ENCODE data around the gene LRIG2.
"Not testable (repeated sequence)": the region's sequence is repeated elsewhere in the genome, so short reads cannot be mapped to it uniquely, and the experiment has no call there.

The LRIG2 gene

DNA sequence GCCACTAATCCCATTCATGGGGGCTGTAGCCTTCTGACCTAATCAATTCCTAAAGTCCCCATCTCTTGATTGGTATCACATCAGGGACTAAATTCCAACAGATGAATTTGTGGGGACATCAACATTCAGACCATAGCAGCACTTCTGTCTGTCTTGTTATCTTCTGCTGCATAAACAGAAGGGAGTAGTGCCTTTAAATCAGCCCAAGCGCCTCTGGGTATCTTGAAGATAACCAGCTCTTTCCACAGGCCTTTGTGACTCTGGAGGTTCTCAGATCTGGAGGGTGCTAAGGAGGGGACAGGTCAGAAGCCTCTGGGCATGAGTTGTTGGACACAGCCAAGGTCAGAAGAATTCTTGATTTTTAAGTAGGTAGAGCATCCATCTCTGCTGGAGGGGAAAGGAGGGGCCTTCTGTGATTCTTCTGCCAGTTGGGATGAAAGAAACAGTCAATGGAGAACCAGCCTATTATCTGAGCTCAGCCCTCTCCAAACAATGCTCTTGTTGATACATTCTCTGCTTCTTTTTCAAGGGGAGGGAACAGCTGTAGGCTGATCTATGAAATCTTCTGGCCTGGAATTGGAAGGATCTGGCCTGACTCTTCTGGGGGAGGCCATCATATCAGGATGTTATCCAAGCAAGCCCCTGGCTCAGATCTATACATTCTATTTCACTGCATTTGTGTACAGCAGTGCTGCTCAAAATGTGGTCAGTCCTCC is 31.3 kb upstream of the LRIG2 start:
- FAIRE-seq (no peak), DNase-seq (ENCODE audit: insufficient read length) (no peak)
- TF ChIP-seq POLR2A (IDR thresholded peaks at IDR 0.05; ENCODE audit: low read depth, low read length) = no peak
- no peak for TF ChIP-seq POLR2AphosphoS5 (IDR thresholded peaks at IDR 0.05; ENCODE audit: low read depth, low read length)
- no peak for TF ChIP-seq TAF1 (IDR thresholded peaks at IDR 0.05; ENCODE audit: borderline replicate concordance, low read depth, low read length)

DNA sequence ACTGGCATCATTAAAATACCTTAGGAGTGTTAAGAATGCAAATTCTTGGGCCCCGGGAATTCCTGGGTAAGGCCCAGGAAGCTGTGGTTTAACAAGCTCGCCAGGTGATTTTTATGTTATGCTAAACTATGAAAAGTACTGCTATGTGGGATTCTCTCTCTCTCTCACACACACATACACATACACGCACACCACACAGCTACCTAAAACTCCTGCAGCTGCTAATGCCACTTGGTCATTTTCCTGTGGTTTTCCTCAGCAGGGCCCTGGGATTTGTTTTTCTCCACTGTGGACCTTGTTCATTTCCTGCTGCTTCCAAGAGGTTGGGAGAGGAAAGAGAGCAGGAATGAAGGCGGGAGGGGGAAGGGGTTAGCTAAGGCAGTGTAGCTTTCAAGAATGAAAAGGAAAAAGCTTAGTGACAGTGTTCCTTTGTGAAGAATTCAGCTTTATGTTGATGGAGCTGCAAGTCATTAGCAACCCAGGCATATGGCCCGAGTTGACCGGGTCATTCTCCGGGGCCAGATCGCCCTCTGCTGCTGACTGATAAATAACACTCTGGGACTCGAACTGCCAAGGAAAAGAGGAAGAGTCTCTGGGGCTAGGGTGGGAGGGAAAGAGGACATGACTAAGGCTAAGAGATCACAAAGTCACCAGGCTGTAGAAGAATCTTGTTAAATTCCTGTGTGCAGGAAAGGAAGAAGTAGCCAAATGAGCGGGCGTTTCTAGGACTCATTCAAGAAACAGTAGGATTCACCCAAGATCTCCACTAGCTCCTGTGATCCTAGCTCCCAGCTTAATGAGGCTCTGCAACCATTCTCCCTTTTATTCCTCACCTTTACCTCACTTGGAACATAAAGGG is 30.5 kb upstream of the LRIG2 start:
- TF ChIP-seq TAF1 (IDR thresholded peaks at IDR 0.05; ENCODE audit: borderline replicate concordance, low read depth, low read length) = no peak
- TF ChIP-seq POLR2AphosphoS5 (IDR thresholded peaks at IDR 0.05; ENCODE audit: low read depth, low read length) = no peak
- no peak for TF ChIP-seq POLR2A (IDR thresholded peaks at IDR 0.05; ENCODE audit: low read depth, low read length)
- DNase-seq (ENCODE audit: insufficient read length) = peak; percentile 42
- peak; percentile 86 for FAIRE-seq

DNA sequence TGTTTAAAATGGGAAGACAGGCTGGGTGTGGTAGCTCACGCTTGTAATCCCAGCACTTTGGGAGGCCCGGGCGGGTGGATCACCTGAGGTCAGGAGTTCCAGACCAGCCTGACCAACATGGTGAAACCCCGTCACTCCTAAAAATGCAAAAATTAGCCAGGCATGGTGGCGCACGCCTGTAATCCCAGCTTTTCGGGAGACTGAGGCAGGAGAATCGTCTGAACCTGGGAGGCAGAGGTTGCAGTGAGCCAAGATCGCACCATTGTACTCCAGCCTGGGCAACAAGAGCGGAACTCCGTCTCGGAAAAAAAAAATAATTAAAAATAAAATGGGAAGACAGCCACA is 29.9 kb upstream of the LRIG2 start:
- DNase-seq (ENCODE audit: insufficient read length); FAIRE-seq: not testable (repeated sequence)

DNA sequence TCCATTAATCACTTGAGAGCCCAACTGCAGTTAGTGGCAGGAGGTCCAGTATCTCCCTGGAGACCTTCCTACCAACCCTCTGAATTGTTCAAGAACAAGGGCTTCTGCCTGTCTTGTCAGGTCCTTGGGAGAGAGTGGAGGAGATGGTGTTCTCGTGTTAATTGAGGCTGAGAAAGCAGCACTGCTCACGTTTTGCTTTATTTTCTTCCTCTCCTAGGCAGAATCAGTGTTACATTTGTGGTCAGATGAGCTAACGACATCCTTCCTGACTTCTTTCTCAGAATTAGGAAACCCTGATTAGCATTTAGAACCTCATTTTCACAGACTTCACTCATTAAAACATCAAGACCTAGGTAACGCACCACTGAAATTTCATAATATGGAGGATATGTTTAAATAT is 26.4 kb upstream of the LRIG2 start:
- TF ChIP-seq TAF1 (IDR thresholded peaks at IDR 0.05; ENCODE audit: borderline replicate concordance, low read depth, low read length) (no peak), POLR2AphosphoS5 (IDR thresholded peaks at IDR 0.05; ENCODE audit: low read depth, low read length) (no peak), POLR2A (IDR thresholded peaks at IDR 0.05; ENCODE audit: low read depth, low read length) (no peak)
- FAIRE-seq (no peak), DNase-seq (ENCODE audit: insufficient read length) (no peak)

DNA sequence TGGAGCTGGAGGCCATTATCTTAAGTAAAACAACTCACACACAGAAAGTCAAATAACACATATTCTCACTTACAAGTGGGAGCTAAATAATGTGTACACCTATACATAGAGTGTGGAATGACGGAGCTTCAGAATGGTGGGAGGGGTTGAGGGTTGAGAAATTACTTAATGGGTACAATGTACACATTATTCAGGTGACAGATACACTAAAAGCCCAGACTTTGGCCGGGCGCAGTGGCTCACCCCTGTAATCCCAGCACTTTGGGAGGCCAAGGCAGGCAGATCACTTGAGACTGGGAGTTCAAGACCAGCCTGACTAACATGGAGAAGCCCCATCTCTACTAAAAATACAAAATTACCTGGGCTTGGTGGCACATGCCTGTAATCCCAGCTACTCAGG is 24.9 kb upstream of the LRIG2 start:
- FAIRE-seq (no peak), DNase-seq (ENCODE audit: insufficient read length) (no peak)
- TF ChIP-seq POLR2AphosphoS5 (IDR thresholded peaks at IDR 0.05; ENCODE audit: low read depth, low read length) (no peak), TAF1 (IDR thresholded peaks at IDR 0.05; ENCODE audit: borderline replicate concordance, low read depth, low read length) (no peak), POLR2A (IDR thresholded peaks at IDR 0.05; ENCODE audit: low read depth, low read length) (no peak)

DNA sequence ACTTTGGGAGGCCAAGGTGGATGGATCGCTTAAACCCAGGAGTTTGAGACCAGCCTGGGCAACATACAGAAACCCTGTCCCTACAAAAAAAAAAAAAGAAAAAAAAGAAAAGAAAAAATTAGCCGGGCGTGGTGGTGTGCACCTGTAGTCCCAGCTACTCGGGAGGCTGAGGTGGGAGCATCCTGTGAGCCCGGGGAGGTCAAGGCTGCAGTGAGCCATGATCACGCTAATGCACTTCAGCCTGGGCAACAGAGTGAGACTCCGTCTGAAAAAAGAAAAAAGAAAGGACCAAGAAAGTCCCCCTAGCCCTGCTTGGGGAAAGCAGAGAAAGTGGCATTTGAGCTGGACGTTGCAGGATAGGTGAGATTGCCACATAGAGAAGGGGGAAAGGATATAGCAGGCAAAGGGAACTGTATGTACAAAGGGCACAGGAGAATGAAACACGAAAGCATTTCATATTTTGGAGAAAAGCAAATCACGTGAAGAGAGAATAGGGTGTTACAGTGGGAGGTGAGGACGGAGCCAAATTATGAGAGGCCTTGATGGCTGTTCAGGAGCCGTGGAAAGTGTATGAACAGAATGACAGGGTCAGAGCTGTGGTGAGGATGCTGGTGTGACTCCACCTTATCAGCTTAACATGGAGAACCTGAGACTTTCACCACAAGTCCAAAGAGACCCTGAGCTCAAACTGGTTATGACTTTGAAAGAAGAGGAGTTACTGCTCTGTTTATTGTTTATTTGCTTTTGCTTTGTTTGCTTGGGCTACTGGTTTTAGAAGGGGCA is 19.5 kb upstream of the LRIG2 start:
- FAIRE-seq = no peak
- TF ChIP-seq TAF1 (IDR thresholded peaks at IDR 0.05; ENCODE audit: borderline replicate concordance, low read depth, low read length) = no peak
- no peak for TF ChIP-seq POLR2A (IDR thresholded peaks at IDR 0.05; ENCODE audit: low read depth, low read length)
- no peak for TF ChIP-seq POLR2AphosphoS5 (IDR thresholded peaks at IDR 0.05; ENCODE audit: low read depth, low read length)
- DNase-seq (ENCODE audit: insufficient read length) = no peak

DNA sequence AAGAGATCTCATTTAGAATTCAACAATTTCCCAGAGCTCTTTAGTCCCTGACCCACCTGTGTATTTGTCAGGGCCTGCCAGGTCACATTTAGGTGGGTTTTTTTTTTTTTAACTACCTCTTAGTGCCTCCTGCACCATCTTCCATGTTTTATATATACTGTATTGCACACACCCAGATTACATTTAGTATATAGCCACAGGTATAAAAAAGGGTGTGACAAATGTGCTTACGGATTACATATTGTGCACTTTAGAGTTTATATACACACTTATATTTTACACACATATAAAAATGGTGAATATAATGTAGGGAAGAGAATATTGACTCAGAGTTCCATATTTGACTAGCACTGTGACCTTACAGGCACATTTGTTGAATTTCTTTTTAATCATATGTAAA is 17.4 kb upstream of the LRIG2 start:
- TF ChIP-seq POLR2AphosphoS5 (IDR thresholded peaks at IDR 0.05; ENCODE audit: low read depth, low read length) (no peak), POLR2A (IDR thresholded peaks at IDR 0.05; ENCODE audit: low read depth, low read length) (no peak), TAF1 (IDR thresholded peaks at IDR 0.05; ENCODE audit: borderline replicate concordance, low read depth, low read length) (no peak)
- DNase-seq (ENCODE audit: insufficient read length) (no peak), FAIRE-seq (no peak)

DNA sequence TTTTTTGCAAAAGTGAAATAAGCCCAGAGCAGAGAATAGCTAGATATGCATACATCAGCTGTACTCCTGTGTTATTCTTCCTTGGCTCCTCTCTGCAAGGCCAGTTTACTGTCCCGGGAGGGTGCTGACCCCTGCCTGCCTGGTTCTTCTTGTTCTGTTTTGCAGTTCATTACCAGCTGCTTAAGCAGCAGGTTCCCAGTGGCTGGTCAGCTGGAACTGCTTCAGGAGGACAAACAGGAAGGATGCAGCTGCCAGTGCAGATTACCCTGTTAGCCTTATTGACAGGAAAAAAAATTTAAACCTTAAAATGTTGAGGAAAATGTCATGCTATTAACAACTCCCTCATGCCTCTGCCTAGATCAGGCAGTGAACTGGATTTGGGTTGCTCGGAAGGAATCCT is 16.0 kb upstream of the LRIG2 start:
- DNase-seq (ENCODE audit: insufficient read length) = no peak
- no peak for FAIRE-seq
- TF ChIP-seq POLR2A (IDR thresholded peaks at IDR 0.05; ENCODE audit: low read depth, low read length) (no peak), POLR2AphosphoS5 (IDR thresholded peaks at IDR 0.05; ENCODE audit: low read depth, low read length) (no peak), TAF1 (IDR thresholded peaks at IDR 0.05; ENCODE audit: borderline replicate concordance, low read depth, low read length) (no peak)

DNA sequence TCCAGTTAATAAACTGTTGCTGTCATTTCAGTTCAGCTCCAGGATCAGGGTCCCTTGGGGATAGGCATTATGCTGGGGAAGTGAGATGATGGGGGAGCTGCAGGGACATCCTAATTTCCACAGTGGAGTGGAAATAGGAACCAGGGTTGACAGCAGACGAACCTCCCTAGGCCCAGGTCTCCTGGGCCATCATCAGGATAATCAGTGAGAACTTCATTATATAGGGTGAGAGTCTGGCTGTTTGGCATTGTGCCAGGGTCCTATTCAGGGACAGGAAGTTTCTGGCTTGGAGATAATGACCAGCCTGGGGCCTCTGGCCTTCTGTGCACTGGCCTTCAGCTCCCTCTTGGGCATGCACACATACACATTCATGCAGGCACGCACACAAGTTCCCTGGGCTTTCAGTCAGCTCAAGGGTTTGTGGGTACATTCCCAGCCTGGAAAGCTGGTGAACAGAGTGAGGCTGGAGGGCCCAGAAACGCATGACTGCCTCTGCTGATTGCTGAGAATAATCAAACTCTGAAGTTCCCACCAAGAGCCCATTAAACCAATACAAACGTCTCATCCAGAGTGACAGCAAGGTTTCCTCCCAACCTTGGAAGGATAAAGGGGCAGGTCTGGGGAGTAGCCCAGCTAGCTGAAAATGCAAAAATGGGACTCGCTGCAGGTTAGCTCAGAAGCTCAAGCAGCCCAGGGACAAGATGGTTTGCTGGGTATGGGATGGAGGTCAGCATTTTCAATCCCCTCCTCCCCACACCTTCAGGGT is 13.9 kb upstream of the LRIG2 start:
- TF ChIP-seq POLR2A (IDR thresholded peaks at IDR 0.05; ENCODE audit: low read depth, low read length) = no peak
- DNase-seq (ENCODE audit: insufficient read length) (no peak), FAIRE-seq (no peak)

DNA sequence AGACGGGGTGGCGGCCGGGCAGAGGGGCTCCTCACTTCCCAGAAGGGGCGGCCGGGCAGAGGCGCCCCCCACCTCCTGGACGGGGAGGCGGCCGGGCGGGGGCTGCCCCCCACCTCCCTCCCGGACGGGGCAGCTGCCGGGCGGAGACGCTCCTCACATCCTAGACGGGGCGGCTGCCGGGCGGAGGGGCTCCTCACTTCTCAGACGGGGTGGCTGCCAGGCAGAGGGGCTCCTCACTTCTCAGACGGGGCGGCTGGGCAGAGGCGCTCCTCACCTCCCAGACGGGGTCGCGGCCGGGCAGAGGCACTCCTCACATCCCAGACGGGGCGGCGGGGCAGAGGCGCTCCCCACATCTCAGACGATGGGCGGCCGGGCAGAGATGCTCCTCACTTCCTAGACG is 9.5 kb upstream of the LRIG2 start:
- not testable (repeated sequence) for FAIRE-seq; DNase-seq (ENCODE audit: insufficient read length)

DNA sequence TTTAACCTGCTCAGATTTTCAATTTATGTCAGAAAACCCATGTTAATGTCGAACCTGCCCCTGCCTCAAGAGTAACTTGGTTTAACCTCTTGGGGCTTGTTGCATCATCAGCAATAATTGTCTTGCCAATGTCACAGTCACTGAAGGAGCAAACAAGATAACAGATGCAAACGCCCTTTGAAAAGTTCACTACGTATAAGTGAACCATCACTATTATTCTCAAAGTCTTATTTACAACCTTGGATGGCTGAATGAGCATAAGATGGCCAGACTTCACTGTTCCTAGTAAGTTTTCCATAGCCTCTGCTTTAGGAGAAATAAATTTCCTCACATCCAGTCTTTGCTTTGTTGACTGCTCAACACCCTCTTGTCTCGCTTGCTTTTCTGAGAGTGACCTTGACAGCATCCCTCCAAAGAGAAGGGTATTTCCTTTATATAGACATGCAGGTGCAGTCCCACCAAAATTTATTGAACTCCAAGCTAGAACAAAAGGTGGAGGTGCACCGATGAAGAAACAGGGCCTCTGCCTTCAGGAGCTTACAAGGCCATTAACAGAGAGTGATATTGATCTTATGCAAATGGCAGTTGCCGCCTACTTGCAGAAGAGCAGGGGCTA is 749 bp upstream of the LRIG2 start:
- TF ChIP-seq POLR2A (IDR thresholded peaks at IDR 0.05; ENCODE audit: low read depth, low read length) = no peak
- no peak for TF ChIP-seq TAF1 (IDR thresholded peaks at IDR 0.05; ENCODE audit: borderline replicate concordance, low read depth, low read length)
- TF ChIP-seq POLR2AphosphoS5 (IDR thresholded peaks at IDR 0.05; ENCODE audit: low read depth, low read length) = no peak
- no peak for DNase-seq (ENCODE audit: insufficient read length)
- peak; percentile 74 for FAIRE-seq
